ENCODE measurements around the gene BORCS5. TPM values are rescaled to one million over a fixed set of nuclear protein-coding genes. Genes with fewer than 3 reads are reported as not detected.
"Not testable (repeated sequence)": the region's sequence is repeated elsewhere in the genome, so short reads cannot be mapped to it uniquely, and the experiment has no call there.

The BORCS5 gene
- total and polyA plus RNA-seq, 2 donors (not counting 1 experiment from before 2014, with no cell fraction given), result 11.9 to 46.2 TPM

GRCh38 chr12:12350868-12351463, 5.9 kb upstream of the BORCS5 start:
- DNase-seq (no peak), ATAC-seq (ENCODE audit: low read depth) (no peak)
- Histone ChIP-seq H3K36me3 (replicated peaks in 1 of 2; ENCODE audit: control extremely low read depth in 1 of 2, control insufficient read depth in 1 of 2, extremely low read depth in 1 of 2, insufficient read depth in 2 of 2, low read length in 1 of 2) (no peaks in the 10 kb centered on the region), H3K79me2 (ENCODE audit: control insufficient read depth, insufficient read depth, low read length) (no peaks in the 10 kb centered on the region), H3K4me1 (ENCODE audit: control insufficient read depth in 2 of 2, insufficient read depth in 2 of 2, low read length in 2 of 2) (peaks cover 11 to 16% of the 10 kb centered on the region in 2 donors), H3K4me2 (replicated peaks; ENCODE audit: low read depth, low read length, poor library complexity, severe bottlenecking) (peak overlapping the region; percentile 81), H2AFZ (ENCODE audit: insufficient read depth, low read depth, low read length, poor library complexity, severe bottlenecking) (no peak overlapping the region), H3K27me3 (replicated peaks in 1 of 4; ENCODE audit: control extremely low read depth in 1 of 4, control insufficient read depth in 3 of 4, insufficient read depth in 4 of 4, low read length in 3 of 4) (no peaks in the 10 kb centered on the region), H4K20me1 (ENCODE audit: control insufficient read depth, insufficient read depth, low read length, poor library complexity, severe bottlenecking) (no peaks in the 10 kb centered on the region), H3K27ac (ENCODE audit: low read length in 2 of 2) (no peak overlapping the region), H3K9ac (ENCODE audit: low read length) (no peak overlapping the region), H3K4me3 (ENCODE audit: control extremely low read depth in 1 of 5, extremely low read depth in 1 of 5, insufficient read depth in 1 of 5, low read depth in 2 of 5, low read length in 4 of 5) (peak overlapping the region in 1 of 5 experiments; percentile 67), H3K9me3 (ENCODE audit: control extremely low read depth in 1 of 3, control insufficient read depth in 2 of 3, insufficient read depth in 1 of 3, low read length in 2 of 3) (no peaks in the 10 kb centered on the region)
- intact Hi-C loops (cut with micrococcal nuclease), result loop anchor here (10.0 kb wide), 2 partner anchors 516 to 616 kb away; no protein-coding TSS in a partner anchor
- WGBS (ENCODE audit: insufficient coverage), result 100% methylated on average over 1 of the region's 3 CpGs
- Mint-ChIP-seq H3K27me3 (peaks cover 5% of the 10 kb centered on the region), H3K4me3 (peak overlapping the region; percentile 83), H3K4me1 (peaks cover 18% of the 10 kb centered on the region), H3K27ac (peak overlapping the region; percentile 20), H3K9me3 (ENCODE audit: insufficient read depth) (no peaks in the 10 kb centered on the region)
- CTCF ChIA-PET, result interaction anchor here (0.8 to 1.1 kb wide), 3 partner anchors 23 to 486 kb away, joined by 3 to 6 read pairs (median 5); no protein-coding TSS in a partner anchor
- no peak for TF ChIP-seq EZH2 (IDR thresholded peaks at IDR 0.05; ENCODE audit: borderline replicate concordance, insufficient read depth, low read depth, low read length, poor library complexity, severe bottlenecking)
- TF ChIP-seq, protein P1, sequence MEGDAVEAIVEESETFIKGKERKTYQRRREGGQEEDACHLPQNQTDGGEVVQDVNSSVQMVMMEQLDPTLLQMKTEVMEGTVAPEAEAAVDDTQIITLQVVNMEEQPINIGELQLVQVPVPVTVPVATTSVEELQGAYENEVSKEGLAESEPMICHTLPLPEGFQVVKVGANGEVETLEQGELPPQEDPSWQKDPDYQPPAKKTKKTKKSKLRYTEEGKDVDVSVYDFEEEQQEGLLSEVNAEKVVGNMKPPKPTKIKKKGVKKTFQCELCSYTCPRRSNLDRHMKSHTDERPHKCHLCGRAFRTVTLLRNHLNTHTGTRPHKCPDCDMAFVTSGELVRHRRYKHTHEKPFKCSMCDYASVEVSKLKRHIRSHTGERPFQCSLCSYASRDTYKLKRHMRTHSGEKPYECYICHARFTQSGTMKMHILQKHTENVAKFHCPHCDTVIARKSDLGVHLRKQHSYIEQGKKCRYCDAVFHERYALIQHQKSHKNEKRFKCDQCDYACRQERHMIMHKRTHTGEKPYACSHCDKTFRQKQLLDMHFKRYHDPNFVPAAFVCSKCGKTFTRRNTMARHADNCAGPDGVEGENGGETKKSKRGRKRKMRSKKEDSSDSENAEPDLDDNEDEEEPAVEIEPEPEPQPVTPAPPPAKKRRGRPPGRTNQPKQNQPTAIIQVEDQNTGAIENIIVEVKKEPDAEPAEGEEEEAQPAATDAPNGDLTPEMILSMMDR (IDR thresholded peaks at IDR 0.05), result no peak
- POLR2A ChIA-PET, result no interaction called here

DNA sequence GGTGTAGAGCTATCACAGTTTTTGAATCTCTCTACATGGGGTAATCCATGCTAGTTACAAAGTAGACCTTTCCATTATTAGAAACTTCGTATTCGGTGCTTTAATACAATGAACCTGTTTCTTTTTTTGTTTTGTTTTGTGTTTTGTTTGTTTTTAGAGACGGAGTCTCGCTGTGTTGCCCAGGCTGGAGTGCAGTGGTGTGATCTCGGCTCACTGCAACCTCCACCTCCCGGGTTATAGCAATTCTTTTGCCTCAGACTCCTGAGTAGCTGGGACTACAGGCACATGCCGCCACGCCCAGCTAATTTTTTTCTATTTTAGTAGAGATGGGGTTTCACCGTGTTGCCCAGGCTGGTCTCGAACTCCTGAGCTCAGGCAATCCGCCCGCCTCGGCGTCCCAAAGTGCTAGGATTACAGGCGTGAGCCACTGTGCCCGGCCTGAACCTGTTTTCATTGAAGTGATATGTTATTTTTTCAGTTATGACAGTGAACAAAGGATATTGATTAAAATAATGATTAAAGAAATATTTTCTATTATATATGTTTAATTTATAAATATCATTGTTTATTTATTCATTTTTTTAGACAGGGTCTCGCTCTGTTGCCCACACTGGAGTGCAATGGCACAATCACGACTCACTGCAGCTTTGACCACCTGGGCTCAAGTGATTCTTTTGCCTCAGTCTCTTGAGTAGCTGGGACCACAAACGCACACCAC, 5.3 kb upstream of the BORCS5 start:
- ATAC-seq (ENCODE audit: low read depth); H3K79me2 ChIP-seq (ENCODE audit: control insufficient read depth, insufficient read depth, low read length); H3K27me3 Mint-ChIP-seq; H3K4me3 Mint-ChIP-seq; H2AFZ ChIP-seq (ENCODE audit: insufficient read depth, low read depth, low read length, poor library complexity, severe bottlenecking); H3K4me2 ChIP-seq (replicated peaks; ENCODE audit: low read depth, low read length, poor library complexity, severe bottlenecking); H3K9ac ChIP-seq (ENCODE audit: low read length); H3K27ac ChIP-seq (ENCODE audit: low read length in 2 of 2); H4K20me1 ChIP-seq (ENCODE audit: control insufficient read depth, insufficient read depth, low read length, poor library complexity, severe bottlenecking); DNase-seq; H3K27me3 ChIP-seq (replicated peaks in 1 of 4; ENCODE audit: control extremely low read depth in 1 of 4, control insufficient read depth in 3 of 4, insufficient read depth in 4 of 4, low read length in 3 of 4); POLR2A ChIA-PET; H3K9me3 ChIP-seq (ENCODE audit: control extremely low read depth in 1 of 3, control insufficient read depth in 2 of 3, insufficient read depth in 1 of 3, low read length in 2 of 3); H3K9me3 Mint-ChIP-seq (ENCODE audit: insufficient read depth); H3K27ac Mint-ChIP-seq; H3K36me3 ChIP-seq (replicated peaks in 1 of 2; ENCODE audit: control extremely low read depth in 1 of 2, control insufficient read depth in 1 of 2, extremely low read depth in 1 of 2, insufficient read depth in 2 of 2, low read length in 1 of 2); H3K4me3 ChIP-seq (ENCODE audit: control extremely low read depth in 1 of 5, extremely low read depth in 1 of 5, insufficient read depth in 1 of 5, low read depth in 2 of 5, low read length in 4 of 5): not testable (repeated sequence)
- H3K4me1 ChIP-seq (ENCODE audit: control insufficient read depth in 2 of 2, insufficient read depth in 2 of 2, low read length in 2 of 2), result peaks cover 16 to 22% of the 10 kb centered on the region in 2 donors
- 98% methylated on average over 10 of the region's 19 CpGs for WGBS (ENCODE audit: insufficient coverage)
- intact Hi-C loops (cut with micrococcal nuclease), result loop anchor here (10.0 kb wide), 2 partner anchors 517 to 617 kb away; no protein-coding TSS in a partner anchor
- peaks cover 22% of the 10 kb centered on the region for H3K4me1 Mint-ChIP-seq
- CTCF ChIA-PET, result interaction anchor here (0.8 to 1.1 kb wide), 3 partner anchors 24 to 485 kb away, joined by 3 to 6 read pairs (median 5); no protein-coding TSS in a partner anchor
